ENCODE measurements around the gene ARNT2. TPM values are rescaled to one million over a fixed set of nuclear protein-coding genes. Genes with fewer than 3 reads are reported as not detected.

Gene ARNT2
- total and polyA plus RNA-seq, 3 experiments from 2014 or later, result 0.11 to 0.13 TPM; not detected in 1

GRCh38 chr15:80580106-80580505, 175.9 kb downstream of the ARNT2 start:
- H3K36me3 Mint-ChIP-seq, result no peaks in the 10 kb centered on the region
- no peaks in the 10 kb centered on the region for H3K36me3 ChIP-seq (ENCODE audit: insufficient read depth, low read length)
- H3K4me1 ChIP-seq (ENCODE audit: insufficient read depth, low read length), result no peaks in the 10 kb centered on the region
- H3K27me3 Mint-ChIP-seq, result peaks cover 5 to 12% of the 10 kb centered on the region in 2 donors
- ChIA-PET POLR2A (no interaction called here), CTCF (no interaction called here)
- H3K4me1 Mint-ChIP-seq, result no peaks in the 10 kb centered on the region
- no peaks in the 10 kb centered on the region for H3K27me3 ChIP-seq (ENCODE audit: insufficient read depth, low read length, poor library complexity, severe bottlenecking)
- no peak overlapping the region for H3K4me3 Mint-ChIP-seq
- H3K9me3 Mint-ChIP-seq, result no peaks in the 10 kb centered on the region
- no peaks in the 10 kb centered on the region for H3K9me3 ChIP-seq (ENCODE audit: low read length)
- no peak overlapping the region for H3K27ac ChIP-seq (ENCODE audit: low read depth, low read length)
- DNase-seq, result no peak
- no peak overlapping the region for H3K27ac Mint-ChIP-seq
- no peak overlapping the region for H3K4me3 ChIP-seq (ENCODE audit: low read length)

GRCh38 chr15:80580536-80581260, 176.5 kb downstream of the ARNT2 start:
- Histone ChIP-seq H3K4me3 (ENCODE audit: low read length) (no peak overlapping the region), H3K27me3 (ENCODE audit: insufficient read depth, low read length, poor library complexity, severe bottlenecking) (no peaks in the 10 kb centered on the region), H3K27ac (ENCODE audit: low read depth, low read length) (no peak overlapping the region), H3K36me3 (ENCODE audit: insufficient read depth, low read length) (no peaks in the 10 kb centered on the region), H3K4me1 (ENCODE audit: insufficient read depth, low read length) (no peaks in the 10 kb centered on the region), H3K9me3 (ENCODE audit: low read length) (no peaks in the 10 kb centered on the region)
- POLR2A ChIA-PET, result no interaction called here
- H3K27me3 Mint-ChIP-seq, result peaks cover 5 to 12% of the 10 kb centered on the region in 2 donors
- CTCF ChIA-PET, result no interaction called here
- no peaks in the 10 kb centered on the region for H3K36me3 Mint-ChIP-seq
- no peak for DNase-seq
- H3K9me3 Mint-ChIP-seq, result no peaks in the 10 kb centered on the region
- no peak overlapping the region for H3K4me3 Mint-ChIP-seq
- peak overlapping the region in 1 of 8 donors; percentile 17 for H3K27ac Mint-ChIP-seq
- no peaks in the 10 kb centered on the region for H3K4me1 Mint-ChIP-seq

- Mint-ChIP-seq H3K27ac (no peak overlapping the region), H3K4me1 (no peaks in the 10 kb centered on the region), H3K9me3 (no peaks in the 10 kb centered on the region), H3K27me3 (peaks cover 5 to 15% of the 10 kb centered on the region in 2 donors), H3K36me3 (no peaks in the 10 kb centered on the region), H3K4me3 (no peak overlapping the region)
- ChIA-PET POLR2A (no interaction called here), CTCF (no interaction called here)
- no peak overlapping the region for H3K4me3 ChIP-seq (ENCODE audit: low read length)
- DNase-seq, result no peak
- no peaks in the 10 kb centered on the region for H3K4me1 ChIP-seq (ENCODE audit: insufficient read depth, low read length)
- no peaks in the 10 kb centered on the region for H3K9me3 ChIP-seq (ENCODE audit: low read length)
- H3K27me3 ChIP-seq (ENCODE audit: insufficient read depth, low read length, poor library complexity, severe bottlenecking), result no peaks in the 10 kb centered on the region
- H3K27ac ChIP-seq (ENCODE audit: low read depth, low read length), result no peak overlapping the region
- H3K36me3 ChIP-seq (ENCODE audit: insufficient read depth, low read length), result no peaks in the 10 kb centered on the region
These were observed 177.8 kb downstream of the ARNT2 start for GRCh38 chr15:80581976-80582375.

GRCh38 chr15:80582816-80583423, 178.7 kb downstream of the ARNT2 start:
- H3K27ac ChIP-seq (ENCODE audit: low read depth, low read length), result no peak overlapping the region
- Mint-ChIP-seq H3K27ac (peak overlapping the region in 1 of 8 donors; percentile 47), H3K4me3 (no peak overlapping the region), H3K4me1 (no peaks in the 10 kb centered on the region), H3K36me3 (no peaks in the 10 kb centered on the region), H3K27me3 (peaks cover 5 to 13% of the 10 kb centered on the region in 2 donors), H3K9me3 (no peaks in the 10 kb centered on the region)
- ChIA-PET CTCF (no interaction called here), POLR2A (no interaction called here)
- H3K9me3 ChIP-seq (ENCODE audit: low read length), result no peaks in the 10 kb centered on the region
- H3K36me3 ChIP-seq (ENCODE audit: insufficient read depth, low read length), result no peaks in the 10 kb centered on the region
- no peaks in the 10 kb centered on the region for H3K27me3 ChIP-seq (ENCODE audit: insufficient read depth, low read length, poor library complexity, severe bottlenecking)
- no peak for DNase-seq
- no peaks in the 10 kb centered on the region for H3K4me1 ChIP-seq (ENCODE audit: insufficient read depth, low read length)
- H3K4me3 ChIP-seq (ENCODE audit: low read length), result no peak overlapping the region

- H3K4me3 ChIP-seq (ENCODE audit: low read length), result no peak overlapping the region
- no peaks in the 10 kb centered on the region for H3K36me3 Mint-ChIP-seq
- H3K9me3 Mint-ChIP-seq, result no peaks in the 10 kb centered on the region
- ChIA-PET CTCF (no interaction called here), POLR2A (no interaction called here)
- H3K9me3 ChIP-seq (ENCODE audit: low read length), result no peaks in the 10 kb centered on the region
- H3K4me1 ChIP-seq (ENCODE audit: insufficient read depth, low read length), result no peaks in the 10 kb centered on the region
- H3K27ac Mint-ChIP-seq, result no peak overlapping the region
- DNase-seq, result no peak
- H3K36me3 ChIP-seq (ENCODE audit: insufficient read depth, low read length), result no peaks in the 10 kb centered on the region
- H3K4me1 Mint-ChIP-seq, result no peaks in the 10 kb centered on the region
- H3K27me3 Mint-ChIP-seq, result peaks cover 2 to 8% of the 10 kb centered on the region in 2 donors
- no peak overlapping the region for H3K4me3 Mint-ChIP-seq
- no peak overlapping the region for H3K27ac ChIP-seq (ENCODE audit: low read depth, low read length)
- H3K27me3 ChIP-seq (ENCODE audit: insufficient read depth, low read length, poor library complexity, severe bottlenecking), result no peaks in the 10 kb centered on the region
These were observed 180.4 kb downstream of the ARNT2 start for GRCh38 chr15:80584561-80584964.

- DNase-seq, result no peak
- no peak overlapping the region for H3K4me3 Mint-ChIP-seq
- no peaks in the 10 kb centered on the region for H3K9me3 ChIP-seq (ENCODE audit: low read length)
- H3K9me3 Mint-ChIP-seq, result no peaks in the 10 kb centered on the region
- H3K27me3 ChIP-seq (ENCODE audit: insufficient read depth, low read length, poor library complexity, severe bottlenecking), result no peaks in the 10 kb centered on the region
- no peaks in the 10 kb centered on the region for H3K4me1 Mint-ChIP-seq
- no peaks in the 10 kb centered on the region for H3K4me1 ChIP-seq (ENCODE audit: insufficient read depth, low read length)
- H3K27ac ChIP-seq (ENCODE audit: low read depth, low read length), result no peak overlapping the region
- H3K4me3 ChIP-seq (ENCODE audit: low read length), result no peak overlapping the region
- no peaks in the 10 kb centered on the region for H3K36me3 Mint-ChIP-seq
- no peak overlapping the region for H3K27ac Mint-ChIP-seq
- POLR2A ChIA-PET, result no interaction called here
- peaks cover 2 to 5% of the 10 kb centered on the region in 2 donors for H3K27me3 Mint-ChIP-seq
- CTCF ChIA-PET, result no interaction called here
- no peaks in the 10 kb centered on the region for H3K36me3 ChIP-seq (ENCODE audit: insufficient read depth, low read length)
These were observed 180.9 kb downstream of the ARNT2 start for GRCh38 chr15:80584973-80585525.

GRCh38 chr15:80585544-80586018, 181.4 kb downstream of the ARNT2 start:
- Histone ChIP-seq H3K9me3 (ENCODE audit: low read length) (no peaks in the 10 kb centered on the region), H3K4me1 (ENCODE audit: insufficient read depth, low read length) (no peaks in the 10 kb centered on the region), H3K4me3 (ENCODE audit: low read length) (no peak overlapping the region), H3K36me3 (ENCODE audit: insufficient read depth, low read length) (no peaks in the 10 kb centered on the region), H3K27ac (ENCODE audit: low read depth, low read length) (no peak overlapping the region), H3K27me3 (ENCODE audit: insufficient read depth, low read length, poor library complexity, severe bottlenecking) (no peaks in the 10 kb centered on the region)
- CTCF ChIA-PET, result no interaction called here
- Mint-ChIP-seq H3K4me3 (no peak overlapping the region), H3K27me3 (peaks cover 2 to 3% of the 10 kb centered on the region in 2 donors), H3K9me3 (no peaks in the 10 kb centered on the region), H3K36me3 (no peaks in the 10 kb centered on the region), H3K27ac (no peak overlapping the region), H3K4me1 (no peaks in the 10 kb centered on the region)
- POLR2A ChIA-PET, result no interaction called here
- no peak for DNase-seq

GRCh38 chr15:80586161-80586560, 182.0 kb downstream of the ARNT2 start:
- no peak for DNase-seq
- Mint-ChIP-seq H3K27ac (no peak overlapping the region), H3K27me3 (peaks cover 2 to 3% of the 10 kb centered on the region in 2 donors), H3K4me3 (no peak overlapping the region), H3K4me1 (no peaks in the 10 kb centered on the region), H3K36me3 (no peaks in the 10 kb centered on the region), H3K9me3 (no peaks in the 10 kb centered on the region)
- Histone ChIP-seq H3K9me3 (ENCODE audit: low read length) (no peaks in the 10 kb centered on the region), H3K4me1 (ENCODE audit: insufficient read depth, low read length) (no peaks in the 10 kb centered on the region), H3K36me3 (ENCODE audit: insufficient read depth, low read length) (no peaks in the 10 kb centered on the region), H3K27ac (ENCODE audit: low read depth, low read length) (no peak overlapping the region), H3K27me3 (ENCODE audit: insufficient read depth, low read length, poor library complexity, severe bottlenecking) (no peaks in the 10 kb centered on the region), H3K4me3 (ENCODE audit: low read length) (no peak overlapping the region)
- ChIA-PET POLR2A (no interaction called here), CTCF (no interaction called here)
